GM18520 (cell line): ENCODE measurements around the gene PTPRN2.

Source experiments
- ATAC-seq: cut with Tn5 transposase; IDR thresholded peaks from one replicate; pipeline ENCODE4 v1.9.1; 2021; ENCODE audit not compliant: unreplicated experiment

The PTPRN2 gene

GRCh38 chr7:157722137-157723060 lies 865.2 kb downstream of the PTPRN2 start:
- ATAC-seq = no peak

- ATAC-seq = no peak
Observed at GRCh38 chr7:157721468-157722136, 866.0 kb downstream of the PTPRN2 start.

GRCh38 chr7:157719705-157720655 lies 867.6 kb downstream of the PTPRN2 start:
- no peak for ATAC-seq

- no peak for ATAC-seq
Observed at GRCh38 chr7:157719008-157719682, 868.5 kb downstream of the PTPRN2 start.

- ATAC-seq = no peak
Observed at GRCh38 chr7:157718303-157719007, 869.2 kb downstream of the PTPRN2 start.

- ATAC-seq = no peak
Observed at GRCh38 chr7:157717211-157718174, 870.1 kb downstream of the PTPRN2 start.

- no peak for ATAC-seq
Observed at GRCh38 chr7:157715938-157716280, 871.7 kb downstream of the PTPRN2 start.

- no peak for ATAC-seq
Observed at GRCh38 chr7:157715071-157715937, 872.3 kb downstream of the PTPRN2 start.

GRCh38 chr7:157714166-157715070 lies 873.2 kb downstream of the PTPRN2 start:
- no peak for ATAC-seq

GRCh38 chr7:157713591-157713990 lies 874.0 kb downstream of the PTPRN2 start:
- ATAC-seq = no peak

- ATAC-seq = no peak
Observed at GRCh38 chr7:157712666-157713235, 874.9 kb downstream of the PTPRN2 start.

- ATAC-seq = no peak
Observed at GRCh38 chr7:157711353-157711888, 876.2 kb downstream of the PTPRN2 start.

GRCh38 chr7:157710396-157710795 lies 877.2 kb downstream of the PTPRN2 start:
- ATAC-seq = no peak

- no peak for ATAC-seq
Observed at GRCh38 chr7:157709531-157710251, 877.9 kb downstream of the PTPRN2 start.

- ATAC-seq = no peak
Observed at GRCh38 chr7:157708919-157709295, 878.7 kb downstream of the PTPRN2 start.
